AG09309 (cell line): ENCODE measurements around the gene MZT1.
"Not testable (repeated sequence)": the region's sequence is repeated elsewhere in the genome, so short reads cannot be mapped to it uniquely, and the experiment has no call there.

Source experiments
- DNase-seq: peaks from one replicate; pipeline ENCODE4 v3.0.0-alpha.2; 2010; ENCODE audit warnings: low read depth
- H3K4me3 ChIP-seq: 2 replicates; pipeline ENCODE4 v1.5.1; 2011; ENCODE audit warnings: mild to moderate bottlenecking, low read depth, low read length, moderate library complexity; ENCODE audit not compliant: control insufficient read depth
- CTCF ChIP-seq: IDR thresholded peaks from 2 replicates; pipeline ENCODE4 v1.5.1; 2011; ENCODE audit warnings: mild to moderate bottlenecking, low read depth, low read length, inconsistent platforms; ENCODE audit not compliant: insufficient read depth, control insufficient read depth; ENCODE audit errors: missing control alignments

The MZT1 gene

DNA sequence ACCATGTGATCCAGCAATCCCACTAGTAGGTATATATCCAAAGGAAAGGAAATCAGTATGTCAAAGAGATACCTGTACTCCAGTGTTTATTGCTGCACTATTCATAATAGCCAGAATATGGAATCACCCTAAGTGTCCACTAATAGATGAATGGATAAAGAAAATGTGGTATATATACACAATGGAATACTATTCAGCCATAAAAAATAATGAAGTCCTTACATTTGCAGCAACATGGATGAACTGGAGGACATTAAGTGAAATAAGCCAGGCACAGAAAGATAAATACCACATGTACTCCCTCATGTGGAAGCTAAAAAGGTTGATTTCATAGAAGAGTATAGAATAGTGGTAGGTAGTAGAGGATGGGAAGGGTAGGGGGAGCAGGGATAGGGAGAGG is 23.8 kb upstream of the MZT1 start:
- TF ChIP-seq CTCF = no peak
- DNase-seq = no peak
- H3K4me3 ChIP-seq = no peak overlapping the region

GRCh38 chr13:72745260-72745659 is 17.8 kb upstream of the MZT1 start:
- DNase-seq = no peak
- no peak overlapping the region for H3K4me3 ChIP-seq
- TF ChIP-seq CTCF = no peak

DNA sequence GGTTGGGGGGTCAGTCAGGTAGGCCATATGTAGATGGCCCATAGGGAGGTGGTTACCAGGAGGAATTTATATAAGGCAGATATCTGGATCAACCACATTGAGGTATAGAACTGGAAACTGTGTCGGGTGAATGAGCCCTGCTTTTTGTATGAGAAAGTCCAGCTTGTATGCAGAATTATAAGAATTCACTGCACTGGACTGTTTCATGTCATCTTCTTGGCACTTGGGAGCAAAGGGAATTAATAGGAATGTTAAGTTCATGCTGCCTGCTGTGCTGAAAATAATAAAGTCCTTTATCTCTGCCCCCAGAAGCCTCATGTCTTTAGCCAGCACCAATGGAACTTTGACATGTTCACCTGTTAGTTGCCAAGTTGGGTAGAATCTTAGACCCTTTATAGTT is 12.6 kb upstream of the MZT1 start:
- TF ChIP-seq CTCF = no peak
- no peak for DNase-seq
- H3K4me3 ChIP-seq = no peak overlapping the region

GRCh38 chr13:72737033-72737432 is 9.6 kb upstream of the MZT1 start:
- no peak overlapping the region for H3K4me3 ChIP-seq
- no peak for TF ChIP-seq CTCF
- no peak for DNase-seq

DNA sequence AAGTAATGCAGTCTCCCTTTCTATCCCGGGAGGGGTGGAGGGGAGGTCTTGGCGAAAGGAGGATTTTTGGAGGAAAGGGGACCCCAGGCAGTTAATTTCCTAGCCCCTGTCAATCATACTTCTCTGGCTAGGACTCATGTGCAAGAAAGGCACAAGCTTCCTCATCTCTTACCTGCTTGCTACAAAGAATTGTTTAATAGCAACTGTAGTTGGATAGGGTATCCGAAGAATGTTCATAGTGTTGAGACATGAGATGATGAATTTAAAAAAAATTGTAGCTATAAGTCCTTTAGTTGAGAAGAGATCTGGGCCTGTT is 819 bp upstream of the MZT1 start:
- no peak for TF ChIP-seq CTCF
- no peak for DNase-seq
- H3K4me3 ChIP-seq = peak overlapping the region; percentile 99

- peak overlapping the region; percentile 99 for H3K4me3 ChIP-seq
- no peak for TF ChIP-seq CTCF
- DNase-seq = no peak
Observed at GRCh38 chr13:72726726-72727416, 558 bp downstream of the MZT1 start.

DNA sequence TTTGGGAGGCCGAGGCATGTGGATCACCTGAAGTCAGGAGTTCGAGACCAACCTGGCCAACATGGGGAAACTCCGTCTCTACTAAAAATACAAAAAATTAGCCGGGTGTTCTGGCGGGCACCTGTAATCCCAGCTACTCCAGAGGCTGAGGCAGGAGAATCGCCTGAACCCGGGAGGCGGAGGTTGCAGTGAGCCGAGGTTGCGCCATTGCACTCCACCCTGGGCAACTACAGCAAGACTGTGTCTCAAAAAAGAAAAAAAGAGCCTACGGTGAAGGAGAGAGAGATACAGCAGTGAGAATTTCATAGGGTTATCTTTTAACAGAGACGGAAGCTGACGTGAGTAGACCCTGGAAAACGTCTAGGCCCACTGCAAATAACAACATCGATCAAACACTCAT is 1.2 kb downstream of the MZT1 start:
- H3K4me3 ChIP-seq = peak overlapping the region; percentile 14

More for the DNA sequence above, 1.2 kb downstream of the MZT1 start:
- DNase-seq = not testable (repeated sequence)
